Panc1 (cell line): ENCODE data around the gene GRIP1. TPM values are rescaled to one million over a fixed set of nuclear protein-coding genes. Genes with fewer than 3 reads are reported as not detected.

Source experiments
- ATAC-seq: fragments of 200-7000 bp; cut with Tn5 transposase; 2 replicates; pipeline ENCODE4 v1.9.1; 2020; ENCODE audit warnings: mild to moderate bottlenecking, moderate library complexity
- BruUV-seq: library from RNA; stranded (reverse); fragments of 400-500 nt; replicated peaks from 2 replicates; lab custom pipeline; 2021; lab: Mats Ljungman, UMichigan
- CTCF ChIA-PET: fragments of 300-600 bp; sonication (Branson Sonifier 250); formaldehyde crosslinking; loops from one replicate; lab custom pipeline; 2022; ENCODE audit warnings: antibody characterized with exemption; lab: Charles Lee
- POLR2A ChIA-PET: fragments of 300-600 bp; sonication (Branson Sonifier 250); formaldehyde crosslinking; loops from one replicate; lab custom pipeline; 2022; ENCODE audit warnings: antibody characterized with exemption; lab: Charles Lee
- DNase-seq: peaks from one replicate; pipeline ENCODE4 v3.0.0-alpha.2; 2010; ENCODE audit warnings: low read depth, low spot score
- H3K27ac ChIP-seq: 2 replicates; pipeline ENCODE4 v1.5.1; 2011; ENCODE audit warnings: mild to moderate bottlenecking, low read length, inconsistent platforms
- H3K27me3 ChIP-seq: fragments of 200-500 bp; sonication (Bioruptor generic); 2 replicates; pipeline ENCODE4 v1.6.0; 2014; ENCODE audit warnings: low read length, inconsistent platforms; ENCODE audit not compliant: control insufficient read depth, insufficient read depth
- H3K36me3 ChIP-seq: fragments of 200-500 bp; sonication (Bioruptor generic); 2 replicates; pipeline ENCODE4 v1.5.1; 2014; ENCODE audit warnings: inconsistent platforms, mild to moderate bottlenecking, low read length, moderate library complexity; ENCODE audit not compliant: control insufficient read depth, insufficient read depth
- H3K4me1 ChIP-seq: 2 replicates; pipeline ENCODE4 v1.5.1; 2011; ENCODE audit warnings: inconsistent platforms, mild to moderate bottlenecking, low read length, moderate library complexity; ENCODE audit not compliant: control insufficient read depth, insufficient read depth
- H3K4me3 ChIP-seq, 2 experiments: 2 replicates each; pipeline ENCODE4 v1.5.1; 2011 to 2012; ENCODE audit warnings: low read depth in 2 of 2, low read length in 2 of 2, mild to moderate bottlenecking in 2 of 2, inconsistent platforms in 1 of 2, moderate library complexity in 1 of 2
- H3K9me3 ChIP-seq: fragments of 200-500 bp; sonication (Bioruptor generic); 2 replicates; pipeline ENCODE4 v1.5.1; 2014; ENCODE audit warnings: low read depth, mild to moderate bottlenecking, inconsistent platforms, low read length, moderate library complexity; ENCODE audit not compliant: control insufficient read depth, insufficient read depth
- POLR2AphosphoS5 ChIP-seq: IDR thresholded peaks from 2 replicates; pipeline ENCODE4 v1.6.1; 2012; ENCODE audit warnings: mild to moderate bottlenecking, low read depth, low read length, moderate library complexity
- SIN3A ChIP-seq: IDR thresholded peaks from 2 replicates; pipeline ENCODE4 v1.6.1; 2012; ENCODE audit warnings: low read depth, mild to moderate bottlenecking, low read length, moderate library complexity, borderline replicate concordance; ENCODE audit not compliant: insufficient read depth
- TCF7L2 ChIP-seq: IDR thresholded peaks from 2 replicates; pipeline ENCODE4 v1.6.1; 2011; ENCODE audit warnings: mild to moderate bottlenecking, low read depth, low read length, inconsistent platforms
- in situ Hi-C: cut with HindIII; loops from 2 replicates; pipeline ENCODE4 v1.10.0; 2016; ENCODE audit warnings: low sequenced_read_pairs, low pct_unique_long_range_greater_than_20kb
- intact Hi-C: fragments of 100-400 bp; cut with micrococcal nuclease; formaldehyde crosslinking; loops from one replicate; pipeline ENCODE4 v1.10.0; 2022; ENCODE audit not compliant: unreplicated experiment
- total RNA-seq: library from RNA; stranded (reverse); gene quantifications from one replicate; pipeline ENCODE4 v1.2.1, GENCODE V29; 2021; ENCODE audit not compliant: unreplicated experiment
- TF ChIP-seq, protein P1 (sequence below): fragments of 450-650 bp; IDR thresholded peaks from 2 replicates; pipeline ENCODE4 v1.5.1; 2017; ENCODE audit warnings: mild to moderate bottlenecking
- TF ChIP-seq, protein P2 (sequence below), 2 experiments: IDR thresholded peaks; 2 replicates each; pipeline ENCODE4 v1.6.1; 2011 to 2012; ENCODE audit warnings: low read depth in 2 of 2, control low read depth in 1 of 2, low read length in 1 of 2, mild to moderate bottlenecking in 1 of 2, moderate library complexity in 1 of 2; ENCODE audit not compliant: insufficient read depth in 1 of 2

The GRIP1 gene
- total RNA-seq, 1 experiment from 2014 or later: 9.2 TPM

GRCh38 chr12:66708704-66709456 lies 30.0 kb upstream of the GRIP1 start:
- ChIA-PET CTCF (no interaction called here), POLR2A (no interaction called here)
- Histone ChIP-seq H3K27me3 (peaks cover 3% of the 10 kb centered on the region), H3K36me3 (no peaks in the 10 kb centered on the region), H3K4me3 (no peak overlapping the region), H3K9me3 (no peaks in the 10 kb centered on the region), H3K27ac (no peak overlapping the region), H3K4me1 (no peaks in the 10 kb centered on the region)
- ATAC-seq (no peak), DNase-seq (no peak)
- TF ChIP-seq, protein P1, sequence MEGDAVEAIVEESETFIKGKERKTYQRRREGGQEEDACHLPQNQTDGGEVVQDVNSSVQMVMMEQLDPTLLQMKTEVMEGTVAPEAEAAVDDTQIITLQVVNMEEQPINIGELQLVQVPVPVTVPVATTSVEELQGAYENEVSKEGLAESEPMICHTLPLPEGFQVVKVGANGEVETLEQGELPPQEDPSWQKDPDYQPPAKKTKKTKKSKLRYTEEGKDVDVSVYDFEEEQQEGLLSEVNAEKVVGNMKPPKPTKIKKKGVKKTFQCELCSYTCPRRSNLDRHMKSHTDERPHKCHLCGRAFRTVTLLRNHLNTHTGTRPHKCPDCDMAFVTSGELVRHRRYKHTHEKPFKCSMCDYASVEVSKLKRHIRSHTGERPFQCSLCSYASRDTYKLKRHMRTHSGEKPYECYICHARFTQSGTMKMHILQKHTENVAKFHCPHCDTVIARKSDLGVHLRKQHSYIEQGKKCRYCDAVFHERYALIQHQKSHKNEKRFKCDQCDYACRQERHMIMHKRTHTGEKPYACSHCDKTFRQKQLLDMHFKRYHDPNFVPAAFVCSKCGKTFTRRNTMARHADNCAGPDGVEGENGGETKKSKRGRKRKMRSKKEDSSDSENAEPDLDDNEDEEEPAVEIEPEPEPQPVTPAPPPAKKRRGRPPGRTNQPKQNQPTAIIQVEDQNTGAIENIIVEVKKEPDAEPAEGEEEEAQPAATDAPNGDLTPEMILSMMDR: peak; percentile 60; the same call in 1 of the 2 replicates
- TF ChIP-seq, protein P2, sequence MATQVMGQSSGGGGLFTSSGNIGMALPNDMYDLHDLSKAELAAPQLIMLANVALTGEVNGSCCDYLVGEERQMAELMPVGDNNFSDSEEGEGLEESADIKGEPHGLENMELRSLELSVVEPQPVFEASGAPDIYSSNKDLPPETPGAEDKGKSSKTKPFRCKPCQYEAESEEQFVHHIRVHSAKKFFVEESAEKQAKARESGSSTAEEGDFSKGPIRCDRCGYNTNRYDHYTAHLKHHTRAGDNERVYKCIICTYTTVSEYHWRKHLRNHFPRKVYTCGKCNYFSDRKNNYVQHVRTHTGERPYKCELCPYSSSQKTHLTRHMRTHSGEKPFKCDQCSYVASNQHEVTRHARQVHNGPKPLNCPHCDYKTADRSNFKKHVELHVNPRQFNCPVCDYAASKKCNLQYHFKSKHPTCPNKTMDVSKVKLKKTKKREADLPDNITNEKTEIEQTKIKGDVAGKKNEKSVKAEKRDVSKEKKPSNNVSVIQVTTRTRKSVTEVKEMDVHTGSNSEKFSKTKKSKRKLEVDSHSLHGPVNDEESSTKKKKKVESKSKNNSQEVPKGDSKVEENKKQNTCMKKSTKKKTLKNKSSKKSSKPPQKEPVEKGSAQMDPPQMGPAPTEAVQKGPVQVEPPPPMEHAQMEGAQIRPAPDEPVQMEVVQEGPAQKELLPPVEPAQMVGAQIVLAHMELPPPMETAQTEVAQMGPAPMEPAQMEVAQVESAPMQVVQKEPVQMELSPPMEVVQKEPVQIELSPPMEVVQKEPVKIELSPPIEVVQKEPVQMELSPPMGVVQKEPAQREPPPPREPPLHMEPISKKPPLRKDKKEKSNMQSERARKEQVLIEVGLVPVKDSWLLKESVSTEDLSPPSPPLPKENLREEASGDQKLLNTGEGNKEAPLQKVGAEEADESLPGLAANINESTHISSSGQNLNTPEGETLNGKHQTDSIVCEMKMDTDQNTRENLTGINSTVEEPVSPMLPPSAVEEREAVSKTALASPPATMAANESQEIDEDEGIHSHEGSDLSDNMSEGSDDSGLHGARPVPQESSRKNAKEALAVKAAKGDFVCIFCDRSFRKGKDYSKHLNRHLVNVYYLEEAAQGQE (IDR thresholded peaks at IDR 0.05; ENCODE audit: insufficient read depth in 1 of 2, low read depth in 2 of 2, low read length in 1 of 2): no peak
- in situ Hi-C loops: no loop called here
- intact Hi-C loops: no loop called here
- BruUV-seq: no TSS peak

DNA sequence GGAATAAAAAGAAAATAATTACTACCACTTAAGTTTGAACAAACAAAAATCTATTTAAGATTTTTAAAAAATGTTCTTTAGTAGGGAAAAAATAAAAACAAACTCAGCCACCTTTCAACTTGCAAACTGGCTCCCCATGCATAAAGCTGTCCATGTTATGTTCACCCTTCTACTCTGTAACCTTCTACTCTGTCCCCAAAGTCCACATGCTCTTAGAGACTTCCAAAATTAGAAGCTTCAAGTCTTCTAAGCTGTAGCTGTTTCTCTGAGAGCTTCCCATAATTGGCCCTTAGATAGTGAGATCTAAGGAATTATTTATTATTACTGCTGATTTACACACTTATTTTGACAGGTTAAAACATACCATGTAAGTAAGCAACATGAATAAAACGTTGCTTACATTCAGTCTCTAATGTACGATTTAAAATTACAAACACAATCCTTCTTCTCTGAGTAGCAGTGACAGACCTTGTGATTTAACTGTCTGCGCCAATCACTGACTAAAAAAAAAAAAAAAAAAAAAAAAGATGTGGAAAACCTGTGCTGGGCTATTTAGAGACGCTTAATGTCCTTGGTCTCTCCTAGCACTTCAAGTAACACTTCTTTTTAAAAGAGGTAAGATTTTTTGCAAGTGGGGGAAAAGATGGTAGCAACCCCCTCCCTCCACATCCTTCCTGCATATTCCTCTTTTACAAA lies 28.3 kb upstream of the GRIP1 start:
- ChIA-PET CTCF (no interaction called here), POLR2A (no interaction called here)
- in situ Hi-C loops: no loop called here
- no TSS peak for BruUV-seq
- ATAC-seq: no peak
- DNase-seq: no peak
- H3K36me3 ChIP-seq: no peaks in the 10 kb centered on the region
- H3K27me3 ChIP-seq: peaks cover 3% of the 10 kb centered on the region; the same call in 1 of the 2 replicates
- H3K27ac ChIP-seq: no peak overlapping the region
- H3K4me1 ChIP-seq: no peaks in the 10 kb centered on the region
- no peak overlapping the region for H3K4me3 ChIP-seq
- intact Hi-C loops: no loop called here
- TF ChIP-seq POLR2AphosphoS5 (no peak), SIN3A (no peak), TCF7L2 (no peak)
- TF ChIP-seq, protein P2 (IDR thresholded peaks at IDR 0.05; ENCODE audit: insufficient read depth in 1 of 2, low read depth in 2 of 2, low read length in 1 of 2): no peak
- TF ChIP-seq, protein P1: no peak
- H3K9me3 ChIP-seq: no peaks in the 10 kb centered on the region
